D721Med (cell line): ENCODE measurements around the gene C15orf40.

ENCODE experiments used
- DNase-seq: peaks from one replicate; pipeline ENCODE4 v3.0.0; 2011; ENCODE audit warnings: low spot score; ENCODE audit not compliant: insufficient read length
- FAIRE-seq: peaks from 2 replicates; lab custom pipeline; 2011; peaks lifted over from hg19 to GRCh38; lab: Jason Lieb, UNC
- CTCF ChIP-seq: IDR thresholded peaks from 2 replicates; pipeline ENCODE4 v1.5.1; 2012; ENCODE audit warnings: mild to moderate bottlenecking, control low read depth; ENCODE audit not compliant: insufficient read depth; ENCODE audit errors: missing control alignments

Gene C15orf40

GRCh38 chr15:82968066-82968465 is 43.4 kb downstream of the C15orf40 start:
- FAIRE-seq: no peak
- TF ChIP-seq CTCF: no peak
- DNase-seq: no peak

GRCh38 chr15:82966671-82967071 is 44.8 kb downstream of the C15orf40 start:
- DNase-seq (no peak), FAIRE-seq (no peak)
- no peak for TF ChIP-seq CTCF

- no peak for FAIRE-seq
- no peak for DNase-seq
- no peak for TF ChIP-seq CTCF
Observed at GRCh38 chr15:82964890-82965289, 46.5 kb downstream of the C15orf40 start.

GRCh38 chr15:82963471-82964341 is 47.7 kb downstream of the C15orf40 start:
- DNase-seq (no peak), FAIRE-seq (no peak)
- no peak for TF ChIP-seq CTCF

- no peak for FAIRE-seq
- no peak for DNase-seq
- TF ChIP-seq CTCF: no peak
Observed at GRCh38 chr15:82960766-82961165, 50.7 kb downstream of the C15orf40 start.

- DNase-seq (no peak), FAIRE-seq (no peak)
- no peak for TF ChIP-seq CTCF
Observed at GRCh38 chr15:82959423-82959822, 52.0 kb downstream of the C15orf40 start.

- no peak for TF ChIP-seq CTCF
- FAIRE-seq: no peak
Observed at GRCh38 chr15:82958638-82959037, 52.8 kb downstream of the C15orf40 start.

More at GRCh38 chr15:82958638-82959037, 52.8 kb downstream of the C15orf40 start:
- no peak for DNase-seq
